HG02642 (cell line): ENCODE results near the gene SLC43A1.
"Not testable (repeated sequence)": the region's sequence is repeated elsewhere in the genome, so short reads cannot be mapped to it uniquely, and the experiment has no call there.

ENCODE experiments used
- ATAC-seq: cut with Tn5 transposase; IDR thresholded peaks from one replicate; pipeline ENCODE4 v1.9.1; 2021; ENCODE audit warnings: mild to moderate bottlenecking; ENCODE audit not compliant: unreplicated experiment, poor library complexity

Gene SLC43A1

GRCh38 chr11:57515332-57516060, at the start of gene SLC43A1:
Gene SLC43A1 (minus strand): TSS chr11:57515702. CDS start chr11:57514111, 1,591 bp downstream.
- ATAC-seq = peak; percentile 47

- no peak for ATAC-seq
These were observed 47.1 kb upstream of the SLC43A1 start for GRCh38 chr11:57562596-57562995.

DNA sequence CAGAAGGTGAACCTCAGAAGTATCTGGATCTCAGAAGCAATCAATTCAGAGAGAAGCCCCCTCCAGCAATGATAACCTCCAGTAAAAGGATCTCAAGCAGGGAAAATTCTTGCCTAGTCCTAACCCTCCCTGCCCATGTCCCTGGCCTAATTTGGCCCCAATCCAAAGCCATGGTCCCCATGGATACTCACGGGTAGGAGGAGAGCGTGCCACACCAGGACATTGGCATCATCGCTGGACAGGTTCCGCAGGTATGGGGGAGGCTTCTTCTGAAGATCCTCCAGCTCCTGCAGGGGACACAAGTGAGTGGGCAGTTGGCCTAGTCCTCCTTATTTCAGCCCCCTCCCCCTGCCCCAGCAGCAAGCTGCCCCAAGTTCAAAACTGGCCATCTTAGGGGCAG, 44.6 kb upstream of the SLC43A1 start:
- no peak for ATAC-seq

GRCh38 chr11:57556041-57556440, 40.5 kb upstream of the SLC43A1 start:
- ATAC-seq = no peak

DNA sequence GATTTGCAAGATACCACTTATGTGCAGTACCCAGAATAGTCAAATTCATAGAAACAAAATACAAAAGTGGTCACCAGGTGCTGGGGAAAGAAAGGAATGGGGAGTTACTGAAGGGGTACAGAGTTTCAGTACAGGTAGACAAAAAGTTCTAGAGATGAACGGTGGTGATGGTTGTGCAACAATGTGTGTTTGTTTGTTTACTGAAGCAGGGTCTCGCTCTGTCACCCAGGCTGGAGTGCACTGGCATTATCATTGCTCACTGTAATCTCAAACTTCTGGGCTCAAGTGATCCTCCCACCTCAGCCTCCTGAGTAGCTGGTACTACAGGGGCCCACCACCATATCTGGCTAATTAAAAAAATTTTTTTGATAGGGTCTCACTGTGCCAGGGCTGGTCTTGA, 39.9 kb upstream of the SLC43A1 start:
- no peak for ATAC-seq

- no peak for ATAC-seq
These were observed 37.0 kb upstream of the SLC43A1 start for GRCh38 chr11:57552479-57552878.

GRCh38 chr11:57551941-57552340, 36.4 kb upstream of the SLC43A1 start:
- no peak for ATAC-seq

- no peak for ATAC-seq
These were observed 34.5 kb upstream of the SLC43A1 start for GRCh38 chr11:57549983-57550382.

DNA sequence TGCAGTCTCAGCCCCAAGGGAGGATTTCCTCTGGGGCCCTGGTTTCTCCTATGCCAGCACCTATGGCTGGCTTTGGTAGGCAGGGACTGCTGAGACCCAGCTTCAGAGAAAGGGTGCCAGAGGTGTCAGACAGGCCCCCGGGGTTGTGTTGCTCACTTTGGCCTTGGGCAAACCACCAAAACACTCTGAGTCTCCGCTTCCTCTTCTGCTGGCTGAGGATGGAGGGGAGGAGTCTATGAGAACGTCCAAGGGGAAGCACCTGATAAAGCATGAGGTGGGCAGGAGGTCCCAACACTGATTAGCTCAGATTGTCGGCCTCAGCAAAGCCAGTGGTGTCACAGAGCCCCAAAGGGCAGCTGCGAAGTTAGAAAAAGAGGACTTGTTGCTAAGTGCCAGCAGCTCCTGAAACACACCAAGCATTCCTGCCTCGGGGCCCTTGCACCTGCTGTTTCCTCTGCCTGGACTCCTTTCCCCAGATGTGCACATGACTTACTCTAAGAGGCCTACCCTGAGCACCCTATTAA, 32.4 kb upstream of the SLC43A1 start:
- ATAC-seq = peak; percentile 83

DNA sequence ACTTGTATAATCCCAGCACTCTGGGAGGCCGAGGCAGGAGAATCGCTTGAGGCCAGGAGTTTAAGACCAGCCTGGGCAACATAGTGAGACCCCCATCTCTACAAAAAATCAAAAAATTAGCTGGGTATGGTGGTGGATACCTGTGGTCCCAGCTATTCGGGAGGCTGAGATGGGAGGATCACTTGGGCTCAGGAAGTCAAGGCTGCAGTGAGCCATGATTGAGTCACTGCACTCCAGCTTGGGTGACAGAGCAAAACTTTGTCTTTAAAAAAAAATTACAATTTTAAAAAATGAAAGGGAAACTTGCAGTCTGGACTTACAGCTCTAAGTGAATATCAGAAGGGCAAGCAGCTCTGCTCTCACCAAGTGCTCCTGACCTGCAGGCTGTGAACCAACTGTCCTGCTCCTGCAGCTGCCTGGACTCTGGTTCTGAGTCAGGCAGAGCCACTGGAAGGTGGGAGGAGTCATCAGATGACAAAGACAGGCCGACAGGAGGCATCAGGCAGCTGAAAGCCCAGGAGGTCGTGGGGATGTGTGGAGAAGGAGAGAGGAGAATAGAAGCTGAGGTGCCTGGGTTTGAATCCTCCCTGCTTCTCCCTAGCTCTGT, 31.5 kb upstream of the SLC43A1 start:
- ATAC-seq = peak; percentile 66

DNA sequence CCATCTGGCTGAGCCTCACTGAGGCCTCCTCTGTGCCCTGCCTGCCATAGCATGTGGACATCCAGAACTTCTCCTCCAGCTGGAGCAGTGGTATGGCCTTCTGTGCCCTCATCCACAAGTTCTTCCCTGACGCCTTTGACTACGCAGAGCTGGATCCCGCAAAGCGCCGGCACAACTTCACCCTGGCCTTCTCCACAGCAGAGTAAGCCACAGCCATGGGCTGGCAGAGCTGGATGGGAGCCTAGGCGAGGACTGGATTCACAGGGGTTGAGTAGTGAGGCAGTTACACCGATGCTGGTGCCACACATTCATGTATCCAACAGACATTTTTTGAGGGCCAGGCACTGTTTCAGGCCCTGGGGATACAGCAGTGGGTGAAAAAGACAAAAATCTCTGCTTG, 30.9 kb upstream of the SLC43A1 start:
- no peak for ATAC-seq

DNA sequence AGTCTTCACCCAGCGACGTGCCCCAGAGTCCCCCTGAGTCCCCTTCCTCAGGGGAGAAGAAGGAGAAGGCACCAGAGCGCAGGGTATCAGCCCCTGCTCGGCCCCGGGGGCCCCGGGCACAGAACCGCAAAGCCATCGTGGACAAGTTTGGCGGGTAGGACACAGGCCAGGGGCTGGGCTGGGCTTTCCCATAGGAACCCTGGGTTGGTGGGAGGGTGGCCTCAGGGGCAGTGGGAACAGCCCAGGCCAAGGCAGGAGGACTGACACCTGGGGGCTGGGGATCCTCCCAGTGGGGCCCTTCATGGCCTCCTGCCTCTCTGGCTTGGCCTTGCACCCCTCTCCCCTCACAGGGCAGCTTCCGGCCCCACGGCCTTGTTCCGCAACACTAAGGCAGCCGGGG, 30.4 kb upstream of the SLC43A1 start:
- no peak for ATAC-seq

- no peak for ATAC-seq
These were observed 29.1 kb upstream of the SLC43A1 start for GRCh38 chr11:57544566-57544965.

GRCh38 chr11:57543593-57543992, 28.1 kb upstream of the SLC43A1 start:
- no peak for ATAC-seq

DNA sequence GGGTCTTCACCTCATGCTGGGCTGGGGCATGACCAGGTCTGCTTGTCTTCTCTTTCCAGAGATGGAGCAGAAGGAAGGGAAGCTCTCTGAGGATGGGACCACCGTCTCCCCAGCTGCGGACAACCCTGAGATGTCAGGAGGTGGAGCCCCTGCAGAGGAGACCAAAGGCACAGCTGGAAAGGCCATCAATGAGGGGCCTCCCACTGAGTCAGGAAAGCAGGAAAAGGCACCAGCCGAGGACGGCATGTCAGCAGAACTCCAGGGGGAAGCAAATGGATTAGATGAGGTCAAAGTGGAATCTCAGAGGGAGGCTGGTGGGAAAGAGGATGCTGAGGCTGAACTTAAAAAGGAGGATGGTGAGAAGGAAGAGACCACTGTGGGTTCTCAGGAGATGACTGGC, 27.1 kb upstream of the SLC43A1 start:
- ATAC-seq = no peak

GRCh38 chr11:57541169-57541568, 25.7 kb upstream of the SLC43A1 start:
- ATAC-seq = no peak

- ATAC-seq = no peak
These were observed 23.8 kb upstream of the SLC43A1 start for GRCh38 chr11:57539342-57539741.

- no peak for ATAC-seq
These were observed 21.6 kb upstream of the SLC43A1 start, which contains the start of gene SMTNL1 for GRCh38 chr11:57536947-57537619. Gene SMTNL1 (plus strand): TSS chr11:57537595. CDS start chr11:57542643, 5,048 bp downstream.

DNA sequence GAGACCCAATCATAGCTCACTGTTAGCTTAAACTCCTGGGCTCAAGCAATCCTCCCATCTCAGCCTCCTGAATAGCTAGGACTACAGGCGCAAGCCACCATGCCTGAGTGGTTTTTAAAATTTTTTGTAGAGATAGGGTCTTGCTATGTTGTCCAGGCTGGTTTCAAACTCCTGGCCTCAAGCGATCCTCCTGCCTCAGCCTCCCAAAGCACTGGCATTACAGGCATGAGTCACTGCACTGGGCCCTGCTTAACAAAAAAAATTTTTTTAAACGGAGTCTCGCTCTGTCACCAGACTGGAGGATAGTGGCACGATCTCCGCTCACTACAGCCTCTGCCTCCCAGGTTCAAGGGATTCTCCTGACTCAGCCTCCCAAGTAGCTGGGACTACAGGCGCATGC, 18.9 kb upstream of the SLC43A1 start:
- ATAC-seq = not testable (repeated sequence)

DNA sequence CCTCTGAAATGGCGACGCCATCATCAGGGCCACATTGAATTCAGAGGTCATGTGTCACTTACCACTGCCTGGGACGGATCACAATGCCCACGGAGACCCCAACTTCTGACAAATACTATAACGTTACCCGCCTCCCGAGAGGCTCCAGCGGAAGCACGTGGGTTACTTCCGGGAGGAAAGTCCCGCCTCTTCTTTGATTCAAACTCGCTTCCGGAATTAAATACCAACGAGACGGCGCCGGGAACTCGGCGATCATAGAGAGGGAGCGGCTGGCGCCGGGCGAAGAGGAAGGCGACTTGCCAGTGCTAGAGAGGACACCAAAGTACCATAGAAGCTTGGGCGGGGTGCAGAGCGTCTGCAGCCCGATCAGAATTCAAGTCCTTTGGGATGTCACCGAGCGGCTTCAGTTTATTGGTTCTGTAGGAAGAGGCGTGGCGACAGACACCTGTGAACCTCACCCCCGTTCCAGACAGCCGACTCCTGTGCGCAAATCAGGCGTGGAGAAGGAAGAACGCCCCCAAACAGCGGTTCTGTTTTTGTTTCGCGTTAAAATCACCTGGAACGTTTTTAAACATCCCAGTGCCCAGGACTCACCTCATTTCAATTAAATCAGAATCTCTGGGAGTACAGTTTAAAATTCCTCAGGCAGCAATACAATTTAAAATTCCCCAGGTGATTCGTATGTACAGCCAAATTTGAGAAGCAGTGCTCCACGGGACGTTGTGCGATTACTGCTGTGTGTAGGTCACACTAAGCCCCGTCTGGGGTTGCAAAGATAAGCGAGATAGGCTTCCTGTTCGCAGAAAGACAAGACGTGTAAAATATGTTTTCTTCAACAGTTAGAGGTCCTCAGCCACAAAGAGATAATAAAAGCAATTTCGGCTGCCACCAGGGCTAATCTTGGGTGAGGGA, 15.3 kb upstream of the SLC43A1 start, which contains the start of gene TIMM10:
TSS of gene TIMM10 (minus strand) at position 159 of the 912 bp plus-strand sequence. CDS start 565 bp downstream, outside the sequence.
- ATAC-seq = peak; percentile 99
